HEK293 (cell line): ENCODE results near the gene DRC1.

Experiments
- CTCF ChIA-PET: fragments of 350-600 bp; formaldehyde crosslinking; extraction: SDS; loops from one replicate; lab custom pipeline; 2021; ENCODE audit warnings: antibody characterized with exemption; lab: Yijun Ruan, JAX
- POLR2A ChIA-PET: fragments of 300-600 bp; formaldehyde crosslinking; extraction: SDS; loops from one replicate; lab custom pipeline; 2020; ENCODE audit warnings: antibody characterized with exemption, inconsistent platforms; lab: Yijun Ruan, JAX
- H3K27ac ChIP-seq: fragments of 200-500 bp; sonication (Bioruptor generic); 2 replicates; pipeline ENCODE4 v1.5.1; 2014; ENCODE audit warnings: low read depth, low read length, control low read depth, inconsistent platforms; ENCODE audit errors: extremely low read depth
- H3K36me3 ChIP-seq, 2 experiments: fragments of 200-500 bp in 1 of 2; sonication (Bioruptor generic) in 1 of 2; 1 replicate in 1 of 2; 2 replicates in 1 of 2; pipeline ENCODE4 v1.5.1; 2014 to 2017; ENCODE audit warnings: inconsistent platforms in 2 of 2, low read length in 2 of 2; ENCODE audit not compliant: control insufficient read depth in 2 of 2, insufficient read depth in 1 of 2
- H3K4me1 ChIP-seq: fragments of 200-500 bp; sonication (Bioruptor generic); 2 replicates; pipeline ENCODE4 v1.5.1; 2014; ENCODE audit warnings: mild to moderate bottlenecking, low read length, inconsistent platforms; ENCODE audit not compliant: control insufficient read depth, insufficient read depth
- H3K4me3 ChIP-seq: 2 replicates; pipeline ENCODE4 v1.5.1; 2011; ENCODE audit warnings: low read depth, mild to moderate bottlenecking, control low read depth, low read length, moderate library complexity
- H3K9me3 ChIP-seq: fragments of 200-500 bp; sonication (Bioruptor generic); 2 replicates; pipeline ENCODE4 v1.5.1; 2014; ENCODE audit warnings: low read depth, low read length, inconsistent platforms; ENCODE audit not compliant: control insufficient read depth, insufficient read depth
- HIC1 ChIP-seq: fragments of 450-650 bp; formaldehyde crosslinking; IDR thresholded peaks from 2 replicates; pipeline ENCODE4 v1.5.1; 2016; ENCODE audit warnings: missing biosample characterization, missing genetic modification characterization
- KLF1 ChIP-seq: fragments of 450-650 bp; formaldehyde crosslinking; IDR thresholded peaks from 2 replicates; pipeline ENCODE4 v1.5.1; 2016; ENCODE audit warnings: missing biosample characterization, missing genetic modification characterization
- MZF1 ChIP-seq: fragments of 450-650 bp; formaldehyde crosslinking; IDR thresholded peaks from 2 replicates; pipeline ENCODE4 v1.5.1; 2017; ENCODE audit warnings: missing biosample characterization, missing genetic modification characterization, borderline replicate concordance
- OVOL3 ChIP-seq: fragments of 450-650 bp; formaldehyde crosslinking; IDR thresholded peaks from 2 replicates; pipeline ENCODE4 v1.5.1; 2016; ENCODE audit warnings: missing biosample characterization, missing genetic modification characterization
- PRDM1 ChIP-seq: fragments of 450-650 bp; formaldehyde crosslinking; IDR thresholded peaks from 2 replicates; pipeline ENCODE4; 2016; ENCODE audit warnings: missing biosample characterization, missing genetic modification characterization
- SALL2 ChIP-seq: fragments of 450-650 bp; formaldehyde crosslinking; IDR thresholded peaks from 2 replicates; pipeline ENCODE4 v1.5.0; 2017; ENCODE audit warnings: missing biosample characterization, mild to moderate bottlenecking, missing genetic modification characterization, borderline replicate concordance
- SCRT2 ChIP-seq: fragments of 450-650 bp; formaldehyde crosslinking; IDR thresholded peaks from 2 replicates; pipeline ENCODE4 v1.5.1; 2016; ENCODE audit warnings: missing biosample characterization, missing genetic modification characterization
- SP2 ChIP-seq: fragments of 450-650 bp; formaldehyde crosslinking; IDR thresholded peaks from 2 replicates; pipeline ENCODE4 v1.5.1; 2016; ENCODE audit warnings: missing biosample characterization, missing genetic modification characterization
- SP3 ChIP-seq: fragments of 450-650 bp; formaldehyde crosslinking; IDR thresholded peaks from 2 replicates; pipeline ENCODE4 v1.5.1; 2016; ENCODE audit warnings: missing biosample characterization, missing genetic modification characterization
- ZBTB11 ChIP-seq: fragments of 450-650 bp; formaldehyde crosslinking; conservative IDR thresholded peaks from 2 replicates; pipeline ENCODE4 v1.5.1; 2016; ENCODE audit warnings: low read depth, missing biosample characterization, missing genetic modification characterization
- ZBTB8A ChIP-seq: fragments of 450-650 bp; formaldehyde crosslinking; IDR thresholded peaks from 2 replicates; pipeline ENCODE4 v1.5.1; 2016; ENCODE audit warnings: missing biosample characterization, missing genetic modification characterization
- ZFP3 ChIP-seq: fragments of 450-650 bp; formaldehyde crosslinking; IDR thresholded peaks from 2 replicates; pipeline ENCODE4 v1.5.1; 2016; ENCODE audit warnings: low read depth, missing biosample characterization, missing genetic modification characterization
- ZFP41 ChIP-seq: fragments of 450-650 bp; formaldehyde crosslinking; IDR thresholded peaks from 2 replicates; pipeline ENCODE4 v1.5.1; 2016; ENCODE audit warnings: missing biosample characterization, missing genetic modification characterization, borderline replicate concordance
- ZFP69B ChIP-seq: fragments of 450-650 bp; formaldehyde crosslinking; IDR thresholded peaks from 2 replicates; pipeline ENCODE4 v1.5.1; 2016; ENCODE audit warnings: missing biosample characterization, missing genetic modification characterization
- ZNF132 ChIP-seq: fragments of 450-650 bp; formaldehyde crosslinking; IDR thresholded peaks from 2 replicates; pipeline ENCODE4 v1.5.1; 2017; ENCODE audit warnings: missing biosample characterization, missing genetic modification characterization, borderline replicate concordance
- ZNF24 ChIP-seq: fragments of 450-650 bp; formaldehyde crosslinking; IDR thresholded peaks from 2 replicates; pipeline ENCODE4 v1.5.1; 2016; ENCODE audit warnings: missing biosample characterization, missing genetic modification characterization
- ZNF335 ChIP-seq: fragments of 450-650 bp; formaldehyde crosslinking; conservative IDR thresholded peaks from 2 replicates; pipeline ENCODE4 v1.5.1; 2016; ENCODE audit warnings: missing biosample characterization, missing genetic modification characterization
- ZNF341 ChIP-seq: fragments of 450-650 bp; formaldehyde crosslinking; IDR thresholded peaks from 2 replicates; pipeline ENCODE4; 2016; ENCODE audit warnings: low read depth, missing biosample characterization, missing genetic modification characterization
- ZNF394 ChIP-seq: fragments of 450-650 bp; formaldehyde crosslinking; IDR thresholded peaks from 2 replicates; pipeline ENCODE4 v1.5.1; 2016; ENCODE audit warnings: missing biosample characterization, missing genetic modification characterization, mild to moderate bottlenecking, moderate library complexity, borderline replicate concordance
- ZNF404 ChIP-seq: fragments of 450-650 bp; formaldehyde crosslinking; IDR thresholded peaks from 2 replicates; pipeline ENCODE4 v1.5.1; 2017; ENCODE audit warnings: missing biosample characterization, missing genetic modification characterization
- ZNF449 ChIP-seq: fragments of 450-650 bp; formaldehyde crosslinking; IDR thresholded peaks from 2 replicates; pipeline ENCODE4 v1.5.1; 2017; ENCODE audit warnings: missing biosample characterization, mild to moderate bottlenecking, missing genetic modification characterization, moderate library complexity
- ZNF529 ChIP-seq: fragments of 450-650 bp; formaldehyde crosslinking; IDR thresholded peaks from 2 replicates; pipeline ENCODE4 v1.5.1; 2017; ENCODE audit warnings: missing genetic modification characterization, missing biosample characterization; ENCODE audit not compliant: insufficient replicate concordance
- ZNF580 ChIP-seq: fragments of 450-650 bp; formaldehyde crosslinking; IDR thresholded peaks from 2 replicates; pipeline ENCODE4 v1.5.1; 2016; ENCODE audit warnings: missing biosample characterization, missing genetic modification characterization
- ZNF585B ChIP-seq: fragments of 450-650 bp; formaldehyde crosslinking; IDR thresholded peaks from 2 replicates; pipeline ENCODE4 v1.5.1; 2016; ENCODE audit warnings: missing biosample characterization, missing genetic modification characterization
- ZNF629 ChIP-seq: fragments of 450-650 bp; formaldehyde crosslinking; IDR thresholded peaks from 2 replicates; pipeline ENCODE4 v1.5.1; 2017; ENCODE audit warnings: missing biosample characterization, missing genetic modification characterization
- ZNF777 ChIP-seq: fragments of 450-650 bp; formaldehyde crosslinking; IDR thresholded peaks from 2 replicates; pipeline ENCODE4 v1.5.1; 2017; ENCODE audit warnings: missing biosample characterization, missing genetic modification characterization, borderline replicate concordance
- ZNF785 ChIP-seq: fragments of 450-650 bp; formaldehyde crosslinking; IDR thresholded peaks from 2 replicates; pipeline ENCODE4 v1.5.1; 2016; ENCODE audit warnings: missing biosample characterization, missing genetic modification characterization

The DRC1 gene

GRCh38 chr2:26469955-26470354, 68.2 kb downstream of the DRC1 start (continued):
- TF ChIP-seq SP2: no peak
- no peak for TF ChIP-seq ZNF585B
- TF ChIP-seq, all 188 proteins: peak for 0

GRCh38 chr2:26470601-26471260, 69.0 kb downstream of the DRC1 start:
- Histone ChIP-seq H3K4me1 (no peaks in the 10 kb centered on the region), H3K9me3 (no peaks in the 10 kb centered on the region), H3K4me3 (no peak overlapping the region), H3K36me3 (no peaks in the 10 kb centered on the region), H3K27ac (no peak overlapping the region)
- no peak for TF ChIP-seq ZNF404 (tag by site-specific recombination)
- TF ChIP-seq MZF1: no peak
- TF ChIP-seq ZNF394 (tag by site-specific recombination): no peak
- TF ChIP-seq ZBTB11 (tag by site-specific recombination): no peak
- no peak for TF ChIP-seq ZBTB8A (tag by site-specific recombination)
- no peak for TF ChIP-seq ZNF785 (tag by site-specific recombination)
- TF ChIP-seq KLF1 (tag by site-specific recombination): no peak
- no peak for TF ChIP-seq SALL2 (tag by site-specific recombination)
- ChIA-PET CTCF (interaction anchor here (0.6 to 1.0 kb wide), 3 partner anchors 73 to 301 kb away, joined by 3 to 4 read pairs (median 3); no protein-coding TSS in a partner anchor), POLR2A (no interaction called here)

GRCh38 chr2:26471289-26471688, 69.6 kb downstream of the DRC1 start:
- Histone ChIP-seq H3K27ac (no peak overlapping the region), H3K36me3 (no peaks in the 10 kb centered on the region), H3K4me3 (no peak overlapping the region), H3K4me1 (no peaks in the 10 kb centered on the region), H3K9me3 (no peaks in the 10 kb centered on the region)
- ChIA-PET CTCF (interaction anchor here (0.7 to 1.0 kb wide), 2 partner anchors 107 to 298 kb away, joined by 3 to 4 read pairs; no protein-coding TSS in a partner anchor), POLR2A (no interaction called here)
- no peak for TF ChIP-seq SCRT2 (tag by site-specific recombination)
- no peak for TF ChIP-seq ZNF777
- no peak for TF ChIP-seq ZFP3 (tag by site-specific recombination)
- no peak for TF ChIP-seq ZNF529 (tag by site-specific recombination)
- no peak for TF ChIP-seq ZNF580 (tag by site-specific recombination)
- TF ChIP-seq ZNF24: no peak
- no peak for TF ChIP-seq SP3 (tag by site-specific recombination)
- TF ChIP-seq HIC1 (tag by site-specific recombination): no peak
- no peak for TF ChIP-seq ZNF629 (tag by site-specific recombination)
- TF ChIP-seq ZNF341 (tag by site-specific recombination): no peak
- TF ChIP-seq PRDM1 (tag by site-specific recombination): no peak
- TF ChIP-seq ZNF335 (tag by site-specific recombination): no peak
- TF ChIP-seq ZNF449 (tag by site-specific recombination): no peak
- no peak for TF ChIP-seq ZFP41 (tag by site-specific recombination)
- TF ChIP-seq ZFP69B (tag by site-specific recombination): no peak
- TF ChIP-seq ZNF132 (tag by site-specific recombination): no peak
- TF ChIP-seq ZNF785 (tag by site-specific recombination): no peak
- TF ChIP-seq OVOL3 (tag by site-specific recombination): no peak
